Panc1 (cell line): ENCODE results near the gene GRSF1. TPM values are rescaled to one million over a fixed set of nuclear protein-coding genes. Genes with fewer than 3 reads are reported as not detected.

Source experiments
- ATAC-seq: fragments of 200-7000 bp; cut with Tn5 transposase; 2 replicates; pipeline ENCODE4 v1.9.1; 2020; ENCODE audit warnings: mild to moderate bottlenecking, moderate library complexity
- BruUV-seq: library from RNA; stranded (reverse); fragments of 400-500 nt; replicated peaks from 2 replicates; lab custom pipeline; 2021; lab: Mats Ljungman, UMichigan
- CTCF ChIA-PET: fragments of 300-600 bp; sonication (Branson Sonifier 250); formaldehyde crosslinking; loops from one replicate; lab custom pipeline; 2022; ENCODE audit warnings: antibody characterized with exemption; lab: Charles Lee
- POLR2A ChIA-PET: fragments of 300-600 bp; sonication (Branson Sonifier 250); formaldehyde crosslinking; loops from one replicate; lab custom pipeline; 2022; ENCODE audit warnings: antibody characterized with exemption; lab: Charles Lee
- DNase-seq: peaks from one replicate; pipeline ENCODE4 v3.0.0-alpha.2; 2010; ENCODE audit warnings: low read depth, low spot score
- H3K27ac ChIP-seq: 2 replicates; pipeline ENCODE4 v1.5.1; 2011; ENCODE audit warnings: mild to moderate bottlenecking, low read length, inconsistent platforms
- H3K27me3 ChIP-seq: fragments of 200-500 bp; sonication (Bioruptor generic); 2 replicates; pipeline ENCODE4 v1.6.0; 2014; ENCODE audit warnings: low read length, inconsistent platforms; ENCODE audit not compliant: control insufficient read depth, insufficient read depth
- H3K36me3 ChIP-seq: fragments of 200-500 bp; sonication (Bioruptor generic); 2 replicates; pipeline ENCODE4 v1.5.1; 2014; ENCODE audit warnings: inconsistent platforms, mild to moderate bottlenecking, low read length, moderate library complexity; ENCODE audit not compliant: control insufficient read depth, insufficient read depth
- H3K4me1 ChIP-seq: 2 replicates; pipeline ENCODE4 v1.5.1; 2011; ENCODE audit warnings: inconsistent platforms, mild to moderate bottlenecking, low read length, moderate library complexity; ENCODE audit not compliant: control insufficient read depth, insufficient read depth
- H3K4me3 ChIP-seq, 2 experiments: 2 replicates each; pipeline ENCODE4 v1.5.1; 2011 to 2012; ENCODE audit warnings: low read depth in 2 of 2, low read length in 2 of 2, mild to moderate bottlenecking in 2 of 2, inconsistent platforms in 1 of 2, moderate library complexity in 1 of 2
- H3K9me3 ChIP-seq: fragments of 200-500 bp; sonication (Bioruptor generic); 2 replicates; pipeline ENCODE4 v1.5.1; 2014; ENCODE audit warnings: low read depth, mild to moderate bottlenecking, inconsistent platforms, low read length, moderate library complexity; ENCODE audit not compliant: control insufficient read depth, insufficient read depth
- CTCF ChIP-seq: fragments of 450-650 bp; IDR thresholded peaks from 2 replicates; pipeline ENCODE4 v1.5.1; 2017; ENCODE audit warnings: mild to moderate bottlenecking
- POLR2AphosphoS5 ChIP-seq: IDR thresholded peaks from 2 replicates; pipeline ENCODE4 v1.6.1; 2012; ENCODE audit warnings: mild to moderate bottlenecking, low read depth, low read length, moderate library complexity
- SIN3A ChIP-seq: IDR thresholded peaks from 2 replicates; pipeline ENCODE4 v1.6.1; 2012; ENCODE audit warnings: low read depth, mild to moderate bottlenecking, low read length, moderate library complexity, borderline replicate concordance; ENCODE audit not compliant: insufficient read depth
- TCF7L2 ChIP-seq: IDR thresholded peaks from 2 replicates; pipeline ENCODE4 v1.6.1; 2011; ENCODE audit warnings: mild to moderate bottlenecking, low read depth, low read length, inconsistent platforms
- in situ Hi-C: cut with HindIII; loops from 2 replicates; pipeline ENCODE4 v1.10.0; 2016; ENCODE audit warnings: low sequenced_read_pairs, low pct_unique_long_range_greater_than_20kb
- intact Hi-C: fragments of 100-400 bp; cut with micrococcal nuclease; formaldehyde crosslinking; loops from one replicate; pipeline ENCODE4 v1.10.0; 2022; ENCODE audit not compliant: unreplicated experiment
- total RNA-seq: library from RNA; stranded (reverse); gene quantifications from one replicate; pipeline ENCODE4 v1.2.1, GENCODE V29; 2021; ENCODE audit not compliant: unreplicated experiment
- TF ChIP-seq, protein P1 (sequence below), 2 experiments: IDR thresholded peaks; 2 replicates each; pipeline ENCODE4 v1.6.1; 2011 to 2012; ENCODE audit warnings: low read depth in 2 of 2, control low read depth in 1 of 2, low read length in 1 of 2, mild to moderate bottlenecking in 1 of 2, moderate library complexity in 1 of 2; ENCODE audit not compliant: insufficient read depth in 1 of 2

The GRSF1 gene
- total RNA-seq, 1 experiment from 2014 or later: 59.9 TPM

DNA sequence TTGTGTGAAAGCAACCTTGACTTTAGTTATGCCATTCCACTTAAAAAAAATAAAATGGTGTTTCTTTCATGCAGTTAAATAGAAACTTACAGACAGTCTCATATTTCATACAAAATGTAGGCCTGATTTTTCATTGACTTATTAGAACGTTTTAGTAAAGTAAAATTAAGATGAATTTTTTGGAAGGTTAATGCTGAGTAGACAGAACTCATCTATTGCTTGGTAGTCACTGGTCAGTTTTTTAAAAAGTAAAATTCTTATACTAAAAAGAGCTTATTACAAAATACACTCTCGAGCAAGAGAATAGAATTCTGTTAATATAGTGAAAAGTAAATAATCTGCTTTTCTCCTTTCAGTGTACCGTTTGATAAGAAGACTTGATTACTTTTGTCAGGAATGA is 41.0 kb upstream of the GRSF1 start:
- Histone ChIP-seq H3K4me1 (no peaks in the 10 kb centered on the region), H3K4me3 (no peak overlapping the region), H3K27ac (no peak overlapping the region), H3K9me3 (no peaks in the 10 kb centered on the region), H3K36me3 (no peaks in the 10 kb centered on the region), H3K27me3 (no peaks in the 10 kb centered on the region)
- DNase-seq (no peak), ATAC-seq (no peak)
- ChIA-PET POLR2A (no interaction called here), CTCF (no interaction called here)
- in situ Hi-C loops (no loop called here), intact Hi-C loops (no loop called here)
- TF ChIP-seq TCF7L2: no peak
- no peak for TF ChIP-seq SIN3A
- TF ChIP-seq, protein P1, sequence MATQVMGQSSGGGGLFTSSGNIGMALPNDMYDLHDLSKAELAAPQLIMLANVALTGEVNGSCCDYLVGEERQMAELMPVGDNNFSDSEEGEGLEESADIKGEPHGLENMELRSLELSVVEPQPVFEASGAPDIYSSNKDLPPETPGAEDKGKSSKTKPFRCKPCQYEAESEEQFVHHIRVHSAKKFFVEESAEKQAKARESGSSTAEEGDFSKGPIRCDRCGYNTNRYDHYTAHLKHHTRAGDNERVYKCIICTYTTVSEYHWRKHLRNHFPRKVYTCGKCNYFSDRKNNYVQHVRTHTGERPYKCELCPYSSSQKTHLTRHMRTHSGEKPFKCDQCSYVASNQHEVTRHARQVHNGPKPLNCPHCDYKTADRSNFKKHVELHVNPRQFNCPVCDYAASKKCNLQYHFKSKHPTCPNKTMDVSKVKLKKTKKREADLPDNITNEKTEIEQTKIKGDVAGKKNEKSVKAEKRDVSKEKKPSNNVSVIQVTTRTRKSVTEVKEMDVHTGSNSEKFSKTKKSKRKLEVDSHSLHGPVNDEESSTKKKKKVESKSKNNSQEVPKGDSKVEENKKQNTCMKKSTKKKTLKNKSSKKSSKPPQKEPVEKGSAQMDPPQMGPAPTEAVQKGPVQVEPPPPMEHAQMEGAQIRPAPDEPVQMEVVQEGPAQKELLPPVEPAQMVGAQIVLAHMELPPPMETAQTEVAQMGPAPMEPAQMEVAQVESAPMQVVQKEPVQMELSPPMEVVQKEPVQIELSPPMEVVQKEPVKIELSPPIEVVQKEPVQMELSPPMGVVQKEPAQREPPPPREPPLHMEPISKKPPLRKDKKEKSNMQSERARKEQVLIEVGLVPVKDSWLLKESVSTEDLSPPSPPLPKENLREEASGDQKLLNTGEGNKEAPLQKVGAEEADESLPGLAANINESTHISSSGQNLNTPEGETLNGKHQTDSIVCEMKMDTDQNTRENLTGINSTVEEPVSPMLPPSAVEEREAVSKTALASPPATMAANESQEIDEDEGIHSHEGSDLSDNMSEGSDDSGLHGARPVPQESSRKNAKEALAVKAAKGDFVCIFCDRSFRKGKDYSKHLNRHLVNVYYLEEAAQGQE (IDR thresholded peaks at IDR 0.05; ENCODE audit: insufficient read depth in 1 of 2, low read depth in 2 of 2, low read length in 1 of 2): no peak
- TF ChIP-seq CTCF: no peak
- no peak for TF ChIP-seq POLR2AphosphoS5
- BruUV-seq: no TSS peak

DNA sequence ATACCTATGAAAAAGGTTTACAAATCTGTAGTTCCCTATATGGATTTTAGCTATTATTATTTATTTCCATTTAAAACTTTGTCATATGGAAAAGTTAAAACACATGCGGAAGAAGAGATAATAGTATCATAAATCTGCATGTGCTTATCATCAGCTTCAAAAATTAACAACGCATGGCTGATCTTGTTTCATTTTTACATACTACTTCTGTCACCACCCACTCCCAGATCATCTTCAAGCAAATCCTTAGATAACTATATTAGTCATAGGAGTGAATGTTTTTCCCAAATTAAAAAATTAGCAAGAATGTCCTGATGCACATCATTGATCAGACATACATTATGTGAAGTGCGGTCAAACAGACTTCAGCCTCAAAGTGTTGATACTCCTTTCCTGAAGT is 37.9 kb upstream of the GRSF1 start:
- CTCF ChIA-PET: no interaction called here
- H3K27ac ChIP-seq: no peak overlapping the region
- TF ChIP-seq POLR2AphosphoS5: no peak
- TF ChIP-seq CTCF: no peak
- TF ChIP-seq TCF7L2: no peak
- TF ChIP-seq SIN3A: no peak
- TF ChIP-seq, protein P1 (IDR thresholded peaks at IDR 0.05; ENCODE audit: insufficient read depth in 1 of 2, low read depth in 2 of 2, low read length in 1 of 2): no peak
- ATAC-seq (no peak), DNase-seq (no peak)
- H3K27me3 ChIP-seq: no peaks in the 10 kb centered on the region
- POLR2A ChIA-PET: no interaction called here
- in situ Hi-C loops: no loop called here
- BruUV-seq: no TSS peak
- no peaks in the 10 kb centered on the region for H3K4me1 ChIP-seq
- no peak overlapping the region for H3K4me3 ChIP-seq
- no peaks in the 10 kb centered on the region for H3K9me3 ChIP-seq
- no peaks in the 10 kb centered on the region for H3K36me3 ChIP-seq
- intact Hi-C loops: no loop called here
